GM12878 (cell line): ENCODE measurements around the gene ATP10D. TPM values are rescaled to one million over a fixed set of nuclear protein-coding genes. Genes with fewer than 3 reads are reported as not detected.

Experiments used
- ATAC-seq: fragments of 200-7000 bp; cut with Tn5 transposase; 3 replicates; pipeline ENCODE4 v1.9.1; 2020; ENCODE audit warnings: mild to moderate bottlenecking, moderate library complexity
- BruUV-seq: library from RNA; stranded (reverse); fragments of 400-500 nt; replicated peaks from 2 replicates; lab custom pipeline; 2021; lab: Mats Ljungman, UMichigan
- CTCF ChIA-PET: fragments of 300-600 bp; sonication (Branson Sonifier 250); formaldehyde crosslinking; extraction: SDS; loops from one replicate; lab custom pipeline; 2021; ENCODE audit warnings: inconsistent platforms; lab: Yijun Ruan, JAX
- POLR2A ChIA-PET: fragments of 350-600 bp; formaldehyde crosslinking; extraction: SDS; loops from one replicate; lab custom pipeline; 2021; ENCODE audit warnings: inconsistent platforms; lab: Charles Lee
- RAD21 ChIA-PET: fragments of 300-600 bp; sonication (Branson Sonifier 250); formaldehyde crosslinking; loops from one replicate; lab custom pipeline; 2023; ENCODE audit warnings: antibody characterized with exemption; ENCODE audit not compliant: unreplicated experiment; lab: Charles Lee
- SMC1A ChIA-PET: fragments of 300-600 bp; sonication (Branson Sonifier 250); formaldehyde crosslinking; loops from one replicate; lab custom pipeline; 2023; ENCODE audit not compliant: unreplicated experiment, uncharacterized antibody; lab: Charles Lee
- DNase-seq: peaks from one replicate; pipeline ENCODE4 v3.0.0-alpha.2; 2011; ENCODE audit warnings: low read depth, low spot score
- FAIRE-seq: peaks from 3 replicates; lab custom pipeline; 2011; peaks lifted over from hg19 to GRCh38; lab: Jason Lieb, UNC
- H2AFZ ChIP-seq: 2 replicates; pipeline ENCODE4 v1.6.0; 2011; ENCODE audit warnings: low read depth, low read length, control low read depth; ENCODE audit not compliant: control insufficient read depth
- H3K27ac ChIP-seq: 2 replicates; pipeline ENCODE4 v1.5.1; 2011; ENCODE audit warnings: control low read depth; ENCODE audit not compliant: control insufficient read depth, insufficient read depth
- H3K27me3 ChIP-seq, 2 experiments: replicated peaks in 1 of 2; 2 replicates each; pipeline versions ENCODE4 v1.6.0 to v1.6.1; 2011; ENCODE audit warnings: low read length in 1 of 2; ENCODE audit not compliant: control insufficient read depth in 2 of 2, insufficient read depth in 2 of 2
- H3K36me3 ChIP-seq, 2 experiments: 2 replicates each; pipeline ENCODE4 v1.5.1; 2011; ENCODE audit warnings: low read length in 1 of 2; ENCODE audit not compliant: control insufficient read depth in 2 of 2, insufficient read depth in 2 of 2
- H3K4me1 ChIP-seq: 2 replicates; pipeline ENCODE4 v1.6.1; 2011; ENCODE audit warnings: mild to moderate bottlenecking, low read length, moderate library complexity, mixed read lengths; ENCODE audit not compliant: control insufficient read depth, insufficient read depth
- H3K4me2 ChIP-seq: 2 replicates; pipeline ENCODE4 v1.6.0; 2011; ENCODE audit warnings: control low read depth; ENCODE audit not compliant: control insufficient read depth, insufficient read depth
- H3K4me3 ChIP-seq: fragments of 200-600 bp; sonication (generic); 2 replicates; pipeline ENCODE4 v1.5.1; 2016
- H3K79me2 ChIP-seq: 2 replicates; pipeline ENCODE4 v1.6.0; 2011; ENCODE audit warnings: low read length; ENCODE audit not compliant: control insufficient read depth, insufficient read depth
- H3K9ac ChIP-seq: 2 replicates; pipeline ENCODE4 v1.8.0; 2011; ENCODE audit warnings: low read length, control low read depth, mixed read lengths; ENCODE audit not compliant: control insufficient read depth, insufficient read depth
- H3K9me3 ChIP-seq: replicated peaks from 3 replicates; pipeline ENCODE4 v1.5.1; 2011; ENCODE audit warnings: mild to moderate bottlenecking, low read length; ENCODE audit not compliant: control insufficient read depth, insufficient read depth
- H4K20me1 ChIP-seq: 2 replicates; pipeline ENCODE4 v1.6.0; 2011; ENCODE audit not compliant: control insufficient read depth, insufficient read depth
- ATF2 ChIP-seq: IDR thresholded peaks from 2 replicates; pipeline ENCODE4 v1.6.1; 2012; ENCODE audit warnings: low read length, inconsistent platforms
- CBFB ChIP-seq: IDR thresholded peaks from 2 replicates; pipeline ENCODE4 v1.6.1; 2016; ENCODE audit warnings: antibody characterized with exemption, low read depth
- ETV6 ChIP-seq, 2 experiments: fragments of 450-650 bp in 1 of 2; IDR thresholded peaks in 1 of 2; conservative IDR thresholded peaks in 1 of 2; 2 replicates each; pipeline ENCODE4 v1.6.1; 2014; ENCODE audit warnings: antibody characterized with exemption in 1 of 2, borderline replicate concordance in 1 of 2, low read depth in 1 of 2, mild to moderate bottlenecking in 1 of 2, moderate library complexity in 1 of 2
- IKZF2 ChIP-seq, 2 experiments: fragments of 450-650 bp; IDR thresholded peaks; 2 replicates each; pipeline ENCODE4 v1.6.1; 2017; ENCODE audit warnings: mild to moderate bottlenecking in 2 of 2, moderate library complexity in 2 of 2
- JUNB ChIP-seq: IDR thresholded peaks from 2 replicates; pipeline ENCODE4 v1.6.1; 2016; ENCODE audit warnings: antibody characterized with exemption, mild to moderate bottlenecking
- PKNOX1 ChIP-seq: fragments of 450-650 bp; IDR thresholded peaks from 2 replicates; pipeline ENCODE4 v1.6.1; 2016; ENCODE audit warnings: mild to moderate bottlenecking
- POLR2A ChIP-seq: IDR thresholded peaks from 2 replicates; pipeline ENCODE4 v1.6.1; 2011; ENCODE audit warnings: low read depth, mild to moderate bottlenecking, low read length
- RUNX3 ChIP-seq: IDR thresholded peaks from 2 replicates; pipeline ENCODE4 v1.6.1; 2012; ENCODE audit warnings: low read length, inconsistent platforms
- SKIL ChIP-seq: fragments of 450-650 bp; IDR thresholded peaks from 2 replicates; pipeline ENCODE4 v1.6.1; 2017; ENCODE audit warnings: mild to moderate bottlenecking, low read depth, inconsistent platforms; ENCODE audit not compliant: poor library complexity, severe bottlenecking
- SMC3 ChIP-seq: IDR thresholded peaks from 2 replicates; pipeline ENCODE4 v1.6.1; 2011; ENCODE audit warnings: low read length, improper control_type of control experiment, borderline replicate concordance
- SP1 ChIP-seq: IDR thresholded peaks from one replicate; pipeline ENCODE4 v1.6.1; 2011; ENCODE audit warnings: low read depth, low read length
- SREBF2 ChIP-seq: IDR thresholded peaks from 2 replicates; pipeline ENCODE4 v1.6.1; 2012; ENCODE audit warnings: mild to moderate bottlenecking, low read length
- TCF12 ChIP-seq: IDR thresholded peaks from 2 replicates; pipeline ENCODE4 v1.6.1; 2011; ENCODE audit warnings: low read depth, mild to moderate bottlenecking, low read length
- TCF3 ChIP-seq: IDR thresholded peaks from 2 replicates; pipeline ENCODE4 v1.6.1; 2012; ENCODE audit warnings: low read depth, mild to moderate bottlenecking, low read length, borderline replicate concordance; ENCODE audit not compliant: insufficient read depth
- USF2 ChIP-seq: IDR thresholded peaks from 2 replicates; pipeline ENCODE4 v1.6.1; 2011; ENCODE audit warnings: low read depth, low read length, improper control_type of control experiment, borderline replicate concordance
- YY1 ChIP-seq: IDR thresholded peaks from 2 replicates; pipeline ENCODE4 v1.6.1; 2011; ENCODE audit warnings: low read depth, mild to moderate bottlenecking, low read length
- ZBTB33 ChIP-seq: fragments of 450-650 bp; IDR thresholded peaks from 2 replicates; pipeline ENCODE4 v1.6.1; 2017; ENCODE audit warnings: mild to moderate bottlenecking
- ZNF217 ChIP-seq: fragments of 450-650 bp; IDR thresholded peaks from 2 replicates; pipeline ENCODE4 v1.6.1; 2017; ENCODE audit warnings: antibody characterized with exemption, mild to moderate bottlenecking
- WGBS: methylation state at CpG from one replicate; pipeline ENCODE4 v1.1.6; 2016; ENCODE audit warnings: low lambda C conversion rate; ENCODE audit not compliant: insufficient replicate concordance, insufficient coverage; ENCODE audit errors: missing lambda C conversion rate; 5-methylcytosine and 5-hydroxymethylcytosine counted together
- in situ Hi-C: fragments of 300-500 bp; cut with MboI; formaldehyde crosslinking; loops from 9 replicates; pipeline ENCODE4 v1.14.3; 2018; ENCODE audit warnings: mixed read lengths
- intact Hi-C: fragments of 100-400 bp; cut with micrococcal nuclease; formaldehyde crosslinking; loops from one replicate; pipeline ENCODE4 v1.14.2; 2022; ENCODE audit not compliant: unreplicated experiment
- polyA plus RNA-seq, 11 experiments: library from polyadenylated mRNA; depleted of rRNA in 4 of 11; unstranded in 6 of 11; stranded (reverse) in 5 of 11; fragments of >200 nt; fragmentation: Nextera tagmentation in 4 of 11; fragmentation: Illumina TruSeq in 1 of 11; extraction: Ambion mirVana in 4 of 11; extraction: Trizol in 1 of 11; gene quantifications; 1 replicate in 1 of 11; 2 replicates in 10 of 11; pipeline versions ENCODE4 v1.2.1 to v1.2.3, GENCODE V29; 2011 to 2016; ENCODE audit warnings: inconsistent platforms in 2 of 11, missing spikeins in 2 of 11, low read depth in 1 of 11
- total RNA-seq, 4 experiments: library from RNA; depleted of rRNA in 3 of 4; stranded (reverse); fragments of >200 nt in 3 of 4; fragmentation: Illumina TruSeq in 1 of 4; extraction: Trizol in 1 of 4; gene quantifications; 2 replicates each; pipeline versions ENCODE4 v1.2.1 to v1.2.3, GENCODE V29; 2013 to 2021

ATP10D gene
- total and polyA plus RNA-seq, 10 of the 15 experiments (the other 5 are each of a cell fraction or from before 2014, with no cell fraction given), result 10.2 to 50.3 (median 19.1) TPM

GRCh38 chr4:47482326-47482725 is 2.7 kb upstream of the ATP10D start:
- CTCF ChIA-PET, result interaction anchor here (0.5 to 5.2 kb wide), 10 partner anchors 8 to 357 kb away, joined by 3 to 79 read pairs (median 4); partner anchors contain the start of gene COMMD8
- Histone ChIP-seq H3K4me3 (no peak overlapping the region), H2AFZ (peak overlapping the region; percentile 2), H3K4me2 (no peak overlapping the region), H3K4me1 (peaks cover 17% of the 10 kb centered on the region), H3K9me3 (no peaks in the 10 kb centered on the region), H3K27ac (no peak overlapping the region), H3K36me3 (no peaks in the 10 kb centered on the region), H3K79me2 (peaks cover 12% of the 10 kb centered on the region), H4K20me1 (no peaks in the 10 kb centered on the region), H3K27me3 (no peaks in the 10 kb centered on the region), H3K9ac (no peak overlapping the region)
- no peak for ATAC-seq
- in situ Hi-C loops, result no loop called here
- no peak for FAIRE-seq
- RAD21 ChIA-PET, result interaction anchor here (1.9 to 5.4 kb wide), 5 partner anchors 11 to 360 kb away, joined by 7 to 84 read pairs (median 11); partner anchors contain the start of gene COMMD8
- intact Hi-C loops, result loop anchor here (5.0 kb wide), 1 partner anchor 90 kb away; no protein-coding TSS in a partner anchor
- BruUV-seq, result no TSS peak
- SMC1A ChIA-PET, result interaction anchor here (0.6 to 6.7 kb wide), 13 partner anchors 10 to 99 kb away, joined by 3 to 126 read pairs (median 17); partner anchors contain the start of gene COMMD8
- no peak for DNase-seq
- POLR2A ChIA-PET, result interaction anchor here (0.7 to 5.3 kb wide), 6 partner anchors 12 to 107 kb away, joined by 3 to 36 read pairs (median 4); partner anchors contain the start of gene COMMD8
- WGBS, result 1% methylated on average over 4 of the region's 4 CpGs
- no peak for TF ChIP-seq TCF12
- peak in 1 of 2 experiments; percentile 54; a peak in 1 of 4 replicates for TF ChIP-seq IKZF2 (IDR thresholded peaks at IDR 0.05)
- TF ChIP-seq PKNOX1, result no peak
- TF ChIP-seq ZNF217, result no peak
- no peak for TF ChIP-seq SREBF2
- no peak for TF ChIP-seq SKIL
- TF ChIP-seq POLR2A, result no peak
- peak in 1 of 2 experiments; percentile 61; a peak in 1 of 4 replicates for TF ChIP-seq ETV6 (conservative IDR thresholded peaks at IDR 0.05 in 1 of 2, IDR thresholded peaks at IDR 0.05 in 1 of 2; ENCODE audit: borderline replicate concordance in 1 of 2, low read depth in 1 of 2)
- TF ChIP-seq CBFB, result no peak
- no peak for TF ChIP-seq ZBTB33
- TF ChIP-seq YY1, result no peak
- TF ChIP-seq SMC3, result no peak
- TF ChIP-seq JUNB, result peak; percentile 40; the same call in 1 of the 2 replicates
- TF ChIP-seq ATF2, result 0 out of 2 replicates have a peak, but pooled peaks have one; percentile 24
- no peak for TF ChIP-seq SP1
- no peak for TF ChIP-seq TCF3
- no peak for TF ChIP-seq USF2
- peak; percentile 36; the same call in 1 of the 2 replicates for TF ChIP-seq RUNX3
